ENCODE data around the gene GKN1. TPM values are rescaled to one million over a fixed set of nuclear protein-coding genes. Genes with fewer than 3 reads are reported as not detected.

GKN1 gene
- total RNA-seq, 1 experiment from 2014 or later, result not detected

DNA sequence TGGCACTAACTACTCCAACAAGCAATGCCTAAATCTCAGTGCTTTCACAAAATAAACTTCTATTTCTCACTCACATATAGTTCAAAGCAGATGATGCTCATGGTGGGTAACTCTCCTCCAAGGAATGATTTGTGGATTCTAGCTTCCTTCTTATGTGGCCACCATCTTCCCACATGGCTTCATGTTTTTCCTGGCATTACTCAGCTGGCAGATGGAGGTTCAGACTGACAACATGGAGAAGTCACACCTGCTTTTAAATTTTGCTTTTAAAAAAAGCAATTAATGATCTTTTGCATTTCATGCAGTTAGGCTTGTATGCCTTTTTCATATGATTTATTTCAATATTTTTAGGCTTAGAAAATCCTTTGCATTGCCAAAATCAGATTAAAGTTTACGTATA lies 15.4 kb upstream of the GKN1 start:
- H3K27ac Mint-ChIP-seq, result no peak overlapping the region
- Histone ChIP-seq H4K5ac (ENCODE audit: insufficient read length, low read depth, low read length) (no peak overlapping the region), H3K4me2 (ENCODE audit: insufficient read depth, insufficient read length, low read length) (no peak overlapping the region), H3K79me2 (ENCODE audit: insufficient read depth, low read length) (no peaks in the 10 kb centered on the region), H3K9ac (ENCODE audit: extremely low read depth, insufficient read length, low read length) (no peak overlapping the region), H3K79me1 (ENCODE audit: insufficient read depth, low read depth, low read length, poor library complexity, severe bottlenecking) (no peaks in the 10 kb centered on the region), H3K4me1 (ENCODE audit: insufficient read depth, low read length) (no peaks in the 10 kb centered on the region), H3K23ac (ENCODE audit: insufficient read length, low read depth, low read length) (no peak overlapping the region), H3K27me3 (ENCODE audit: insufficient read depth, low read length) (no peaks in the 10 kb centered on the region), H3K23me2 (ENCODE audit: insufficient read length, low read depth, low read length, poor library complexity, severe bottlenecking) (no peaks in the 10 kb centered on the region), H2BK5ac (ENCODE audit: insufficient read length, low read length) (no peak overlapping the region), H4K20me1 (ENCODE audit: control insufficient read depth, insufficient read depth, insufficient read length) (no peaks in the 10 kb centered on the region), H3K4ac (ENCODE audit: low read depth, low read length) (no peak overlapping the region), H4K91ac (ENCODE audit: insufficient read length, low read depth, low read length) (no peak overlapping the region), H2BK12ac (ENCODE audit: insufficient read length, low read depth, low read length) (no peak overlapping the region), H3K18ac (ENCODE audit: insufficient read length, low read depth, low read length) (no peak overlapping the region), H3K56ac (ENCODE audit: insufficient read length, low read depth, low read length) (no peak overlapping the region), H4K8ac (replicated peaks; ENCODE audit: insufficient read length, low read depth, low read length) (no peak overlapping the region), H2AFZ (ENCODE audit: low read length) (no peak overlapping the region), H2AK5ac (ENCODE audit: insufficient read length, low read length) (no peak overlapping the region), H3K14ac (ENCODE audit: insufficient read depth, low read length) (no peak overlapping the region), H3K9me3 (ENCODE audit: control insufficient read depth, low read depth, low read length) (no peaks in the 10 kb centered on the region), H3T11ph (ENCODE audit: low read length) (no peak overlapping the region), H2BK120ac (ENCODE audit: low read depth, low read length, poor library complexity, severe bottlenecking) (no peak overlapping the region), H2BK20ac (ENCODE audit: low read depth, low read length, poor library complexity, severe bottlenecking) (no peak overlapping the region), H3K27ac (ENCODE audit: insufficient read length, low read depth, low read length) (no peak overlapping the region), H2BK15ac (ENCODE audit: low read depth, low read length) (no peak overlapping the region)
- H3K9me3 Mint-ChIP-seq, result peaks cover 0 to 5% of the 10 kb centered on the region in 2 experiments; a peak in 2 of 5 replicates
- no CpG with 5 or more reads among the region's 1 CpG for WGBS (ENCODE audit: extremely low coverage, insufficient read length, low lambda C conversion rate)
- H3K27me3 Mint-ChIP-seq (ENCODE audit: low read depth), result no peaks in the 10 kb centered on the region
- H3K36me3 Mint-ChIP-seq (ENCODE audit: insufficient read depth in 1 of 3, low read depth in 3 of 3), result no peaks in the 10 kb centered on the region; a peak in 1 of 7 replicates
- H3K4me3 Mint-ChIP-seq, result no peak overlapping the region
- no peak for DNase-seq
- TF ChIP-seq, protein P1, sequence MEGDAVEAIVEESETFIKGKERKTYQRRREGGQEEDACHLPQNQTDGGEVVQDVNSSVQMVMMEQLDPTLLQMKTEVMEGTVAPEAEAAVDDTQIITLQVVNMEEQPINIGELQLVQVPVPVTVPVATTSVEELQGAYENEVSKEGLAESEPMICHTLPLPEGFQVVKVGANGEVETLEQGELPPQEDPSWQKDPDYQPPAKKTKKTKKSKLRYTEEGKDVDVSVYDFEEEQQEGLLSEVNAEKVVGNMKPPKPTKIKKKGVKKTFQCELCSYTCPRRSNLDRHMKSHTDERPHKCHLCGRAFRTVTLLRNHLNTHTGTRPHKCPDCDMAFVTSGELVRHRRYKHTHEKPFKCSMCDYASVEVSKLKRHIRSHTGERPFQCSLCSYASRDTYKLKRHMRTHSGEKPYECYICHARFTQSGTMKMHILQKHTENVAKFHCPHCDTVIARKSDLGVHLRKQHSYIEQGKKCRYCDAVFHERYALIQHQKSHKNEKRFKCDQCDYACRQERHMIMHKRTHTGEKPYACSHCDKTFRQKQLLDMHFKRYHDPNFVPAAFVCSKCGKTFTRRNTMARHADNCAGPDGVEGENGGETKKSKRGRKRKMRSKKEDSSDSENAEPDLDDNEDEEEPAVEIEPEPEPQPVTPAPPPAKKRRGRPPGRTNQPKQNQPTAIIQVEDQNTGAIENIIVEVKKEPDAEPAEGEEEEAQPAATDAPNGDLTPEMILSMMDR (conservative IDR thresholded peaks at IDR 0.05), result no peak
- H3K4me1 Mint-ChIP-seq, result no peaks in the 10 kb centered on the region
